ENCODE results near the gene ATRX. TPM values are rescaled to one million over a fixed set of nuclear protein-coding genes. Genes with fewer than 3 reads are reported as not detected.
A peak's percentile ranks its signal among the peaks of the same experiment; 100 is the strongest.
"Not testable (repeated sequence)": the region's sequence is repeated elsewhere in the genome, so short reads cannot be mapped to it uniquely, and the experiment has no call there.

ATRX gene, protein sequence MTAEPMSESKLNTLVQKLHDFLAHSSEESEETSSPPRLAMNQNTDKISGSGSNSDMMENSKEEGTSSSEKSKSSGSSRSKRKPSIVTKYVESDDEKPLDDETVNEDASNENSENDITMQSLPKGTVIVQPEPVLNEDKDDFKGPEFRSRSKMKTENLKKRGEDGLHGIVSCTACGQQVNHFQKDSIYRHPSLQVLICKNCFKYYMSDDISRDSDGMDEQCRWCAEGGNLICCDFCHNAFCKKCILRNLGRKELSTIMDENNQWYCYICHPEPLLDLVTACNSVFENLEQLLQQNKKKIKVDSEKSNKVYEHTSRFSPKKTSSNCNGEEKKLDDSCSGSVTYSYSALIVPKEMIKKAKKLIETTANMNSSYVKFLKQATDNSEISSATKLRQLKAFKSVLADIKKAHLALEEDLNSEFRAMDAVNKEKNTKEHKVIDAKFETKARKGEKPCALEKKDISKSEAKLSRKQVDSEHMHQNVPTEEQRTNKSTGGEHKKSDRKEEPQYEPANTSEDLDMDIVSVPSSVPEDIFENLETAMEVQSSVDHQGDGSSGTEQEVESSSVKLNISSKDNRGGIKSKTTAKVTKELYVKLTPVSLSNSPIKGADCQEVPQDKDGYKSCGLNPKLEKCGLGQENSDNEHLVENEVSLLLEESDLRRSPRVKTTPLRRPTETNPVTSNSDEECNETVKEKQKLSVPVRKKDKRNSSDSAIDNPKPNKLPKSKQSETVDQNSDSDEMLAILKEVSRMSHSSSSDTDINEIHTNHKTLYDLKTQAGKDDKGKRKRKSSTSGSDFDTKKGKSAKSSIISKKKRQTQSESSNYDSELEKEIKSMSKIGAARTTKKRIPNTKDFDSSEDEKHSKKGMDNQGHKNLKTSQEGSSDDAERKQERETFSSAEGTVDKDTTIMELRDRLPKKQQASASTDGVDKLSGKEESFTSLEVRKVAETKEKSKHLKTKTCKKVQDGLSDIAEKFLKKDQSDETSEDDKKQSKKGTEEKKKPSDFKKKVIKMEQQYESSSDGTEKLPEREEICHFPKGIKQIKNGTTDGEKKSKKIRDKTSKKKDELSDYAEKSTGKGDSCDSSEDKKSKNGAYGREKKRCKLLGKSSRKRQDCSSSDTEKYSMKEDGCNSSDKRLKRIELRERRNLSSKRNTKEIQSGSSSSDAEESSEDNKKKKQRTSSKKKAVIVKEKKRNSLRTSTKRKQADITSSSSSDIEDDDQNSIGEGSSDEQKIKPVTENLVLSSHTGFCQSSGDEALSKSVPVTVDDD (N-terminal part only)
- 69.7 and 92.5 TPM in 2 replicates for total RNA-seq (2014; rRNA removed; shearing (Covaris generic); ENCODE audit: low replicate concordance)

- Histone ChIP-seq H3K9me3 (ENCODE audit: low read length) (no peaks in the 10 kb centered on the region), H3K27me3 (ENCODE audit: low read length) (no peaks in the 10 kb centered on the region), H3K36me3 (ENCODE audit: insufficient read depth, low read length) (peaks cover 8% of the 10 kb centered on the region; the same call in 1 of the 2 replicates), H3K9me2 (replicated peaks; ENCODE audit: insufficient read depth, low read length) (no peaks in the 10 kb centered on the region), H3K4me2 (ENCODE audit: low read depth, low read length, poor library complexity, severe bottlenecking) (peak within 1 kb of the TSS; percentile 77), H3K79me2 (ENCODE audit: low read length) (peaks cover 53% of the 10 kb centered on the region), H2AFZ (ENCODE audit: low read length) (peak within 1 kb of the TSS; percentile 76), H4K20me1 (ENCODE audit: insufficient read depth, low read depth, low read length) (peaks cover 17% of the 10 kb centered on the region; the same call in 1 of the 2 replicates), H3K4me3 (ENCODE audit: low read length) (peak within 1 kb of the TSS; percentile 92), H3K9ac (ENCODE audit: low read length) (peak within 1 kb of the TSS; percentile 98), H3K4me1 (ENCODE audit: low read length) (peaks cover 19% of the 10 kb centered on the region), H3K27ac (ENCODE audit: low read length) (peak within 1 kb of the TSS; percentile 83)
- DNase-seq, result peak; percentile 94
Observed at GRCh38 chrX:77785486-77786364, at the start of gene ATRX. Gene ATRX (minus strand): TSS chrX:77786216. CDS start chrX:77786001, 215 bp downstream.

DNA sequence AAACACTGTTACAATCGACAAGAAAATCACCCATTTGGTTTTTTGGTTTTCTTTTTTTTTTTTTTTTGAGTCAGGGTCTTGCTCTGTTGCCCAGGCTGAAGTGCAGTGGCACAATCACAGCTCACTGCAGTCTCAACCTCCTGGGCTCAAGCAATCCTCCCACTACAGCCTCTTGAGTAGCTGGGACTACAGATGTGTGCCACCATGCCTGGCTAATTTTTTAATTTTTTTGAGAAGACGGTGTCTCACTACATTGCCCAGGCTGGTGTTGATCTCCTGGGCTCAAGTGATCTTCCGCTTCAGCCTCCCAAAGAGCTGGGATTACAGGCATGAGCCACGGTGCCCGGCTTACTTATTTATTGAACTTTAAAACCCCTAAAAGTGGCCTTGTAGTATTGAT lies 45.5 kb upstream of the ATRX start:
- H3K27ac ChIP-seq (ENCODE audit: low read length); H4K20me1 ChIP-seq (ENCODE audit: insufficient read depth, low read depth, low read length); H3K4me3 ChIP-seq (ENCODE audit: low read length); H3K9ac ChIP-seq (ENCODE audit: low read length); H3K79me2 ChIP-seq (ENCODE audit: low read length); H3K27me3 ChIP-seq (ENCODE audit: low read length); H3K4me1 ChIP-seq (ENCODE audit: low read length); DNase-seq; H3K9me3 ChIP-seq (ENCODE audit: low read length); H2AFZ ChIP-seq (ENCODE audit: low read length); H3K9me2 ChIP-seq (replicated peaks; ENCODE audit: insufficient read depth, low read length); H3K4me2 ChIP-seq (ENCODE audit: low read depth, low read length, poor library complexity, severe bottlenecking); H3K36me3 ChIP-seq (ENCODE audit: insufficient read depth, low read length): not testable (repeated sequence)

GRCh38 chrX:77821989-77822388 lies 36.0 kb upstream of the ATRX start:
- not testable (repeated sequence) for H2AFZ ChIP-seq (ENCODE audit: low read length); H3K9ac ChIP-seq (ENCODE audit: low read length); H3K9me2 ChIP-seq (replicated peaks; ENCODE audit: insufficient read depth, low read length); H3K27me3 ChIP-seq (ENCODE audit: low read length); H3K9me3 ChIP-seq (ENCODE audit: low read length); H3K79me2 ChIP-seq (ENCODE audit: low read length); H3K4me3 ChIP-seq (ENCODE audit: low read length); H3K4me2 ChIP-seq (ENCODE audit: low read depth, low read length, poor library complexity, severe bottlenecking); H3K4me1 ChIP-seq (ENCODE audit: low read length); H4K20me1 ChIP-seq (ENCODE audit: insufficient read depth, low read depth, low read length); H3K27ac ChIP-seq (ENCODE audit: low read length); DNase-seq
- peaks cover 14% of the 10 kb centered on the region; the same call in 1 of the 2 replicates for H3K36me3 ChIP-seq (ENCODE audit: insufficient read depth, low read length)

DNA sequence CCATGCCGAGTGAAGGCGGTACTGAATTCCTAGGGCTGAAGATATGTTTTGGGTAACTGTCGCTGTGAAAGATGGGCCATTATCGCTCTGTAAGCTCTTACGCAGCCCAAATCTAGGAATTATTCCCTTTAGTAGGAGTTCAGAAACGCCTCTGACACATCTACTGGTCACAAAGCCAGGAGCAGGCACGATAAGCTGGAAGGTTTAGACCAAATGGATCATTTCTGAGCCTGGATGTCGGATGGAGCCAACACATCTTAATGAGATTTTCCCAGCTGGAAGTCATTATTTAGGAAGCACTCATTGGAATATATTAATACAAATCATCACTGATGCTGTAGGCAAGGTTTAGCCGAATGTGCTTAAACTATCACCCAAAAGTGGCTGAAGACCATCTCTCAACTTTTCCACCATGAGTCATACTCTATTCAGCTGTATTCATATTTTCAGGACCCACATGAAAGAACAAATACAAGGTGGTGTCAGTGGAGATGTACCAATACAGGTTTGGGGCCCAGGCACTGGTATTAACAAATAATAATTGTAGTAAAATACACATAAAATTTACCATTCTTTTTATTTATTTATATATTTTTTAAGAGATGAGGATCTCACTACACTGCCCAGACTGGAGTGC lies 34.2 kb upstream of the ATRX start:
- Histone ChIP-seq H3K36me3 (ENCODE audit: insufficient read depth, low read length) (0 out of 2 replicates have a peak, but pooled peaks cover 3% of the 10 kb centered on the region), H3K27ac (ENCODE audit: low read length) (no peak overlapping the region), H3K4me2 (ENCODE audit: low read depth, low read length, poor library complexity, severe bottlenecking) (no peak overlapping the region), H3K9me2 (replicated peaks; ENCODE audit: insufficient read depth, low read length) (no peaks in the 10 kb centered on the region), H4K20me1 (ENCODE audit: insufficient read depth, low read depth, low read length) (no peaks in the 10 kb centered on the region), H3K9ac (ENCODE audit: low read length) (no peak overlapping the region), H3K79me2 (ENCODE audit: low read length) (no peaks in the 10 kb centered on the region), H3K4me3 (ENCODE audit: low read length) (no peak overlapping the region), H2AFZ (ENCODE audit: low read length) (no peak overlapping the region), H3K4me1 (ENCODE audit: low read length) (no peaks in the 10 kb centered on the region), H3K9me3 (ENCODE audit: low read length) (no peaks in the 10 kb centered on the region), H3K27me3 (ENCODE audit: low read length) (no peaks in the 10 kb centered on the region)
- DNase-seq, result no peak

DNA sequence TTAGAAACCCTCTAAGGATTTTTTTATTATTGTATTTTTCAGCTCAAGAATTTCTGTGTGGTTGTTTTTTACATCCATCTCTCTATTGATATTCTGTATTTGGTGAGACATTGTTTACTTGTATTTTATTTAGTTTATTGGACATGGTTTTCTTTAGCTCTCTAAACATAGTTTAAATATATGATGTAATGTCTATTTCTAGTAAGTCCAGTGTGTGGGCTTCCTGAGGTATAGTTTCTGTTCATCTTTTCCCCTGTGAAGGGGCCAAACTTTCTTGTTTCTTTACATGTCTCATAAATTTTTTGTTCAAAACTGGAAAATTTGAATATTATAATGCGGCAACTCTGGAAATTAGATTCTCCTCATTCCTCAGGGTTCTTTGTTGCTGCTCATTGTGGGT lies 28.2 kb upstream of the ATRX start:
- Histone ChIP-seq H4K20me1 (ENCODE audit: insufficient read depth, low read depth, low read length) (no peaks in the 10 kb centered on the region), H3K27ac (ENCODE audit: low read length) (no peak overlapping the region), H3K9me2 (replicated peaks; ENCODE audit: insufficient read depth, low read length) (no peaks in the 10 kb centered on the region), H3K4me3 (ENCODE audit: low read length) (no peak overlapping the region), H3K4me1 (ENCODE audit: low read length) (no peaks in the 10 kb centered on the region), H3K4me2 (ENCODE audit: low read depth, low read length, poor library complexity, severe bottlenecking) (no peak overlapping the region), H3K27me3 (ENCODE audit: low read length) (no peaks in the 10 kb centered on the region), H3K79me2 (ENCODE audit: low read length) (no peaks in the 10 kb centered on the region), H3K36me3 (ENCODE audit: insufficient read depth, low read length) (no peaks in the 10 kb centered on the region), H3K9me3 (ENCODE audit: low read length) (no peaks in the 10 kb centered on the region), H3K9ac (ENCODE audit: low read length) (no peak overlapping the region), H2AFZ (ENCODE audit: low read length) (no peak overlapping the region)
- no peak for DNase-seq

DNA sequence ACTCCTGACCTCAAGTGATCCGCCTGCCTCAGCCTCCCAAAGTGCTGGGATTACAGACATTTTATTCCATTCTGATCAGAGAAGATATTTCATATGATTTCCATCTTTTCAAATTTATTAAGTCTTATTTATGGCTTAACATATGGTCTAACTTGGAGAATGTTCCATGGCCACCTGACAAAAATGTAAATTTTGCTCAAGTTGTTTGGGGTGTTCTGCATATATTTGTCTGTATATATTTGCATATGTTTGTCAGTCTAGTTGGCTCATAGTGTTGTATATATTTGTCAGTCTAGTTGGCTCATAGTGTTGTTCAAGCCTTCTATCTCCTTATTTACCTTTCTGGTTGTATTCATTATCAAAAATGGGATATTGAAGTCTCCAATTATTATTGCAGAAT lies 16.2 kb upstream of the ATRX start:
- Histone ChIP-seq H4K20me1 (ENCODE audit: insufficient read depth, low read depth, low read length) (no peaks in the 10 kb centered on the region), H3K27ac (ENCODE audit: low read length) (no peak overlapping the region)

DNA sequence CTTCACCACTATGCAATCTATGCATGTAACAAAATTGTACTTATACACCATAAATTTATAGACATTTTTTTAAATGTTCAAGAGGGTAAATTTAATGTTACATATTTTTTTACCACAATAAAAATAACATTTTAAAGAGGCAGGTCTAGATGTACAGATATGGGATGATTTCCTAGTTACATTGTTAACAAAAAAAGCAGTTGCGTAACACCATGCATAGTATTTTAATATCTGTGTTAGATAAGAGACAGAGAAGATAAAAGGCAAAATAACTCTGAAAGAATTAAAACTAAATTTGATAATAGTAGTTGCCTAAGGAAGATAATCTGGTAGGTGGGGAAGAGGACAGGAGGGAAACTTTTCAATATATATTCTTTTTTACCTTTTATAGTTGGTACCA lies 9.1 kb upstream of the ATRX start:
- no peaks in the 10 kb centered on the region for H3K27me3 ChIP-seq (ENCODE audit: low read length)
- no peak for DNase-seq
- H3K9me3 ChIP-seq (ENCODE audit: low read length), result no peaks in the 10 kb centered on the region
- no peak overlapping the region for H3K4me3 ChIP-seq (ENCODE audit: low read length)
- no peaks in the 10 kb centered on the region for H3K36me3 ChIP-seq (ENCODE audit: insufficient read depth, low read length)
- no peaks in the 10 kb centered on the region for H3K9me2 ChIP-seq (replicated peaks; ENCODE audit: insufficient read depth, low read length)
- H3K27ac ChIP-seq (ENCODE audit: low read length), result no peak overlapping the region
- H3K79me2 ChIP-seq (ENCODE audit: low read length), result no peaks in the 10 kb centered on the region
- no peaks in the 10 kb centered on the region for H4K20me1 ChIP-seq (ENCODE audit: insufficient read depth, low read depth, low read length)
- no peak overlapping the region for H2AFZ ChIP-seq (ENCODE audit: low read length)
- H3K9ac ChIP-seq (ENCODE audit: low read length), result no peak overlapping the region
- H3K4me2 ChIP-seq (ENCODE audit: low read depth, low read length, poor library complexity, severe bottlenecking), result no peak overlapping the region
- H3K4me1 ChIP-seq (ENCODE audit: low read length), result no peaks in the 10 kb centered on the region

More for the DNA sequence above, 16.2 kb upstream of the ATRX start:
- Histone ChIP-seq H3K4me2 (ENCODE audit: low read depth, low read length, poor library complexity, severe bottlenecking) (no peak overlapping the region), H3K36me3 (ENCODE audit: insufficient read depth, low read length) (no peaks in the 10 kb centered on the region), H3K27me3 (ENCODE audit: low read length) (no peaks in the 10 kb centered on the region), H3K9ac (ENCODE audit: low read length) (no peak overlapping the region), H3K79me2 (ENCODE audit: low read length) (no peaks in the 10 kb centered on the region), H3K4me3 (ENCODE audit: low read length) (no peak overlapping the region), H3K4me1 (ENCODE audit: low read length) (no peaks in the 10 kb centered on the region), H3K9me2 (replicated peaks; ENCODE audit: insufficient read depth, low read length) (no peaks in the 10 kb centered on the region), H2AFZ (ENCODE audit: low read length) (no peak overlapping the region), H3K9me3 (ENCODE audit: low read length) (no peaks in the 10 kb centered on the region)
- no peak for DNase-seq
